Upper lobe of left lung (tissue), 4 donors: ENCODE results near the gene TPTE2.

Experiments used
- CTCF ChIP-seq, 6 experiments: fragments of 450-650 bp in 4 of 6; fragments of 200-600 bp in 2 of 6; sonication (generic) in 2 of 6; IDR thresholded peaks; one replicate each; pipeline ENCODE4 v1.5.1; 2016 to 2019; ENCODE audit warnings: antibody characterized with exemption in 6 of 6
- EP300 ChIP-seq, 4 donors: sonication (generic); formaldehyde crosslinking; IDR thresholded peaks; one replicate each; pipeline ENCODE4 v1.5.1; 2017; ENCODE audit warnings: antibody characterized with exemption in 4 of 4, control low read depth in 2 of 4
- POLR2A ChIP-seq, 4 donors: fragments of 450-650 bp; IDR thresholded peaks; one replicate each; pipeline ENCODE4 v1.5.1; 2016 to 2017; ENCODE audit warnings: antibody characterized with exemption in 4 of 4, mild to moderate bottlenecking in 2 of 4
- POLR2AphosphoS5 ChIP-seq, 2 donors: sonication (generic); formaldehyde crosslinking; IDR thresholded peaks; one replicate each; pipeline ENCODE4 v1.5.1; 2017; ENCODE audit warnings: antibody characterized with exemption in 2 of 2

GRCh38 chr13:19567820-19568534 lies 6.6 kb upstream of the TPTE2 start:
- TF ChIP-seq POLR2A (IDR thresholded peaks at IDR 0.05) (no peak), POLR2AphosphoS5 (IDR thresholded peaks at IDR 0.05) (no peak), CTCF (IDR thresholded peaks at IDR 0.05) (no peak), EP300 (IDR thresholded peaks at IDR 0.05) (no peak)
